NOMO-1 treated with DMSO at 0.1 percent for 48 hours (cell line): Measurements from ENCODE around the gene ZACN.
A peak's percentile ranks its signal among the peaks of the same experiment; 100 is the strongest.
"Not testable (repeated sequence)": the region's sequence is repeated elsewhere in the genome, so short reads cannot be mapped to it uniquely, and the experiment has no call there.

ENCODE experiments used
- DNase-seq: peaks from one replicate; lab custom pipeline; 2025; ENCODE audit not compliant: unreplicated experiment; lab: John Stamatoyannopoulos, UW

The ZACN gene

DNA sequence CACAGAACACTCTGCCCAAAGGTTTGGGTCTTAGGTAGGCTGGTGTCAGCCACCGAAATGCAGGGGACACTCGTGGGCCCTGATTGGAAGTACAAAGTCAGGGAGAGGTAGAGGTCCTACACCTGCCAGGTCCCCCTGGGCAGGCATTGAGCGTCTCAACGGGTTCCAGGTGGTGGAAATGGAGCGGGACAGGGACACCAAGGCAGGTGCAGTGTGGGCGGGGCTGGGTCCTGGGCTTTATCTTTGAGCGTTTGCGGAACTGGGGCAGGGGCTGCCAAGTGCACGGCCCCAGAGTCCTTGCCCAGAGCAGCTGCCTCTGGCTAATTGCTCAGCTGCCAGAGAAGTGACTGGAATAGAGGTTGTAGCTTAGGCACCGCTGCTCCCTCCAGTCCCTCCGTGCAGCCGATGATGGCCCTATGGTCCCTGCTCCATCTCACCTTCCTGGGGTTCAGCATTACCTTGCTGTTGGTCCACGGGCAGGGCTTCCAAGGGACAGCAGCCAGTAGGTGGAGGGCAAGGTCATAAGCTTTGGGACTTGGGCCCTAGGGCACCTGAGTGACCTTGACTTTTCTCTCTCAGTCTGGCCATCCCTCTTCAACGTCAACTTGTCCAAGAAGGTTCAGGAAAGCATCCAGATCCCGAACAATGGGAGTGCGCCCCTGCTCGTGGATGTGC is at the start of gene ZACN:
TSS of gene ZACN (plus strand) at position 323 of the 675 bp plus-strand sequence. CDS start at position 406, 83 bp downstream.
- no peak for DNase-seq

DNA sequence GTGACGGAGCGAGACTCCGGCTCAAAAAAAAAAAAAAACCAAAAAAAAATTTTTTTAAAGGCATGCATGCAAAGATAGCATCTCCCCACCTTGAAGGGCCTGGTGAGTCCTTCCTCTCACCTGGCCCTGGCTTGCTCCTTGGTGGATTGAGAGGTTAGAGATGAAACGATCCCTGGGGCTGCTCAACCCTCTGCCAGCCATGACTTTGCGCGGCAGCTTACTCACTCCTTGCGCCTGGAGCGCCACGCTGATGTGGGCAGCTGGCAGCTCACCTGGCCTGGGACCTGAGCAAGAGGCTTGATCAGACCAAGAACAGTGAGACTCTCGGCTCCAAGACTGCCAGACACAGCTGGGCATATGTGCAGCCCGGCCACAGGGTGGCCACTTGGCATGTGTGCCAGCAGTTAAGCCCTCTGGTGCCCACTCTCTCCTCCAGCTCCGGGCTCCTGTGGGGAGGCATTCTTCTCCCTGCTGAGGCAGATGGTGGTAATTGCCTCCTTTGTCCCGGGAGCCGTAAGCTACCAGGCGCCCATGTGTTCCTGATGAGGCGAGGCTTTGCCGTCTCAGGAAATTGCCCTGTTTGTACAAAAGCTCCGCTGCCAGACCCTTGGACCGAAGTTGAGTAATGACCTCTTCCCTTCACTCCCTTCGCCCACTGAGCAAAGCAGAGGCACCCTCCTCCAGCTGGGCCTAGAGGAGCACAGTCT is 46.8 kb upstream of the ZACN start:
- DNase-seq: no peak

DNA sequence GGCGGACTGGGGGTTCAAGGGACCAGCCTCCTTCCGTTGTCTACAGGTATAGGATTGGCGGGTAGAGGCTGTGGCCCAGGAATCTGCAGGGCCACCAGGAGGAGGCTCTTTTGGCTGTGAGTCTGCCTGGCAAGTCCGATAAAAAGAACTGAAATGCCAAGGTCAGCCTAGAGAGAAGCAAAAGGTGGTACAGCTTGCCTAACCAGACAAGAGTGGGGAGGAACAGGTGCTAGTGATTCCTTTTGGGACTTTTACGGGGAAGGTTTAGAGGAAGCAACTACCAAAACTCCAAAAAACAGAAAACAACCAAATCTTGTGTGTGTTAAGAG is 46.2 kb upstream of the ZACN start:
- DNase-seq: no peak

DNA sequence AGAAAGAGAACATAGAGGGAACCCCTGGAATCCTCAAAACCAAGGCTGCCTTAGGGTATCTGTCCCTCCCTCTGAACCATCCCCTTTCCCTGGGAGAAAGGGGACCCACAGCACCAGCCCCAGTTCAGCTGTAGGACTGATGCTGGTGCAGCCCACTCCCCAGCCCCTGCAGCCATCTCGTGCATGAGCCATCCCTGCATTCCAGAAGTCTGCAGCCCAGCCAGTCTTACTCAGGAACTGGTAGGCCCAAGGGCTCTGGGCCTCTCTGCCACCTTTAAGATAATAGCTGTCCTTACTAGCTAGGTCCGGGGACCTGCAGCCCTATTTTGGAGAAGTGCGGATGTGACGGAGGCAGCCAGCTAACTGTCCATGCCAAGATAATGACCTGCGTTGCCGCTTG is 45.8 kb upstream of the ZACN start:
- DNase-seq: no peak

DNA sequence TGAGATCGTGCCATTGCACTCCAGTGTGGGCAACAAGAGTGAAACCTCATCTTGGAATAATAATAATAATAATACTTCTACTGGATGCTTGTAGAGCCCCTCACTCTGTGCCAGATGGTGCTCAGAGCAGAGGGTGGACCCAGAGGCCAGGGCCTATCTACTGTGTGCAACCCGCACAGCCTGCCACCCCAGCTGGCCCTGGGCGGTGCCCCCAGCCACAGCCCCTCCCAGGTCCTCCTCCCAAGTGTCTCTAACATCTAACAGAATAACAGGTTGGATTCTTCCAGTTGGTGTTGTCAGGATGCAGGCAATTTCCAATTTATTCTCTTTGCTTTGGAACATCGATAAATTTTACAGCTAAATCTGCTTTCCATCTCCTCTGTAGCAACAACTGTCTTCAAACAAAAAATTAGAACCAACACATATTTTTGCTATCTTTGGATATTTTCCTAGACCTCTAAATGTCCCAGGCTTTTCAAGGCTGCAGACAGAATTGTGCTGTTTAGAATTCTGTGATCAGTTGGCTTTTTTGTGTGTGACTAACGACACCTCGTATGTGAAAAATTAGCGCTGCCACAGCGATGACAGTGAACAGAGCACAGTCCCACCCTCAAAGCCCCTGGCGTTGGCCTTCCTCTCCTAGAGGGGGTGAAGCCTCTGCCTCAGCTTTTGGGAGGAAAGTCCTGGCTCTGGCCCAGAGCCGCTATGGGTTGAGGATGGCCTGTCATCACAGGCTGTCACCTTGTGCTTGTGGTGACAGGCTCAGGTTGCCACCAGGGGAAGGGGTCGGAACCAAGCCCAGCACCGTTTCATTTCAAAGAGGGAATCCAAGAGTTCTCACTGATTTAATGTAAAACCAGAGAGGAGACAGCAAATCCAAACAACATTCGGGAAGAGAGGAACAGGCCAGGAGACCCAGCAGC is 44.3 kb upstream of the ZACN start:
- DNase-seq: no peak

DNA sequence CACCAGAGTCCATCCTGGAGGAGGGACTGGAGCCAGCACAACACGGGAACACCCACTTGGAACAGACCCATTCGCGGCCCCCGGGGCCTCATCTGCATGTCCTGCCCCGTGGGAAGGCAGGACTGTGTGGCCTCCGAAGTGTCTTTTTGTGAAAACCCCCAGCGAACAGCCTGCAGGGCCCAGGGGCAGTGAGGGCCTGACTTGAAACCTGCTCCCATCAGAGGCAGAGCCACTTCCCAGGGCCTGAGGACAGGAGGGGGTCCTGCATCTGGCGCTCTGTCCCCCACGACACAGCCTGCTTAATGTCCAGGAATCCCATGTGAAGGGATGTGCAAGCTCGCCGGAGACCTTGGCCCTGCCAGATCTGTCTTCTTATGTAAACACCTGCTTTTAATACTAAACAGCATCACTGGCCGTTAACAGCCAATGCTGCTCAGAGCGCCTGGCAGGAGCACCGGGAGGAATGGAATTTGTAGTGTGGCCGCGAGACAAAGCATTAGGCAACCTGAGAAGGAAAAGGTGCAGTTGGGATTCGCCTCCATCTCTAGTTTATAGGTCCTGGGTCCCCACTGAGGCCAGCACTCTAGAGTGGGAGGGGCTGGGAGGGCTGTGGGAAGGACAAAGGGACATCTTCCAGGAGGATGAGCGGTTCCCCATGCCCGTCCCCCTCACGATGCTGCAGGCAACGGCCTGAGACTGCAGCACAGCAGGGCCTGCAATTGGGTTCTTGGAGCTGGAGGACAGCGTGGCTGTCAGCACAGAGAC is 42.3 kb upstream of the ZACN start:
- no peak for DNase-seq

DNA sequence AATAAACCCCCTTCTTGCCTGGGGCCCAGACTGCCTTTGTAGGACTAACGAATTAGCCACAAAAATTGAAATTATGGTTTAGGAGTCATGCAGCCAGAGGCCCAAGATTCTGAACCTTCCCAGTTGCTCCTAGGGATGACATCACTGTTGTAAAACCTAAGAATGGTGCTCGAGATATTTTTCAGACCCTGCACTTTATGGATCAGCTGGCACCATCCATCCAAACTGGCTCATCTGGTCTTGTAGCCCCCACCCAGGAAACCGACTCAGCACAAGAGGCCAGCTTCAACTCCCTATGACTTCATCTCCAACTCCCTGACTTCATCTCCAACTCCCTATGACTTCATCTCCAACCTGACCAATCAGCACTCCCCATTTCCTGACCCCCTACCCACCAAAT is 40.9 kb upstream of the ZACN start:
- no peak for DNase-seq

DNA sequence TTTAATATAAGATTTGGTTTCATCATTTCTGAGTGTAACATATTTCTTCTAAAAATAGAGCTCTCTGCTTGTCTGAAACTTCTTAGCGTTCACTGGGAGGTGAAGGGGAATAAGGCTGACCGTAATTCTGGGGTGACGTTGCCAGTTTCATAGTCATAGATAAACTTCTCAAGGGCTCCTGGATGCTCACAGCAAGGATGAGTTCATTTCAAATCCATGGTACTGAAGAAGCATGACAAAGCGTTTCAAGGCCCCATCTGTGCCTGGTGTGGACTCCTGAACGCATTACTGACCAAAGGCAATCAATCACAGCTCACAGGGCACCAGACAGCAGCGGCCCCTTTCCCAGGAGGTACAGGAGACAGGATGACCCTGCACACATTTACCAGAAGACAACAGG is 39.9 kb upstream of the ZACN start:
- DNase-seq: no peak

- DNase-seq: no peak
These were observed 38.6 kb upstream of the ZACN start for GRCh38 chr17:76040376-76040775.

DNA sequence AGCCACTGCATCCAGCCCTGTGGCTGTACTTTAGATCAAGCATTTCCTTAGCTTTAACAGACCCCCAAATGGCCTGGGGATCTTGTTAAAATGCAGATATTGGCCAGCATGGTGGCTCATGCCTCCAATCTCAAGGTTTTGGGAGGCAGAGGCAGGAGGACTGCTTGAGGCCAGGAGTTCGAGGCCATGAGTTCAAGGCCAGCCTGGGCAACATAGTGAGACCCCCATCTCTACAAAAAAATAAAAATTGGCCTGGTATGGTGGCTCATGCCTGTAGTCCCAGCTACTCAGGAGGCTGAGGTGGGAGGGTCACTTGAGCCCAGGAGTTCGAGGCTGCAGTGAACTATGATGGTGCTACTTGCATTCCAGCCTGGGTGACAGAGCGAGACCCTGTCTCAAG is 36.1 kb upstream of the ZACN start:
- DNase-seq: not testable (repeated sequence)

DNA sequence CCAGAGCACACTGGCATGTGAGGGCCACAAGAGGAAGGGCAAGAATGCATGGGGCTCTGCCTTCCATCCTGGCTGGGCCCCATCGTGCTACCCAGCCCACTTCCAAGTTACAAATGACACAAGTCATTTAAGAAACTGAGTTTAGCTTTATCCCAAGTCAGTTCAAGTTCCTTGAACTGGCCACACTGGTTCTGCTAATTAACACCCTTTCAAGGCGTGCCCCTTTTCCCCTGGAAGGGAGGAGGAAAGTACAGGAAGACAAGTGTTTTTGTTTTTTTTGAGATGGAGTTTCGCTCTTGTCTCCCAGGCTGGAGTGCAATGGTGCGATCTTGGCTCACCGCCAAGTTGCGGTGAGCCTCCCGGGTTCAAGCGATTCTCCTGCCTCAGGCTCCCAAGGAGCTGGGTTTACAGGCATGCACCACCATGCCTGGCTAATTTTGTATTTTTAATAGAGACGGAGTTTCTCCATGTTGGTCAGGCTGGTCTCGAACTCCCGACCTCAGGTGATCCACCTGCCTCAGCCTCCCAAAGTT is 34.4 kb upstream of the ZACN start:
- not testable (repeated sequence) for DNase-seq

- DNase-seq: no peak
These were observed 32.9 kb upstream of the ZACN start for GRCh38 chr17:76046064-76046463.

DNA sequence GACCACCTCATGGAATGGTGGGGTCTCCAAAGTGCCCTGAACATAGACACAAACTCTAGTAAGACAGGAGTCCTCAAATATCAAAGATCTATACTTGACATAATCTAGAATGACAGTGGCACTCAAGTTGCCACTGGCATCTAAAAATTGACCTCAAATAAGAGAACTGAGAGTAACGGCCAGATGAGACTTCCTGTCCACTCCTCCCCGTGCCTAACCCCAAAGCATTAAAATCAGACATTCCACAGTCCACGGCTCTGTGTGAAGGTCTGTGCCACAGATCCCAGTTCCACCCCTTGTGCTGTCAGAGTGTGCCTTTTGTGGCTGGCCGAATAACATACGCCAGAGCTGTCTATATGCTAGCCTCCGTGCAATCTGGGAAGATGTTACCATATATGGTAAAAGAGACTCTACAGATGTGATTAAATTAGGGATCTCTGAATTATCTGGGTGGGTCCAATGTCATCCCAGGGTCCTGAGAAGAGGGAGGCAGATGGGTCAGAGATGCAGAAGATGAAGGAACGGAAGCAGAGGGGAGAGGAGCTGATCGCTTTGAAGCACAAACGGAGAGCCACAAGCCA is 30.9 kb upstream of the ZACN start:
- peak; percentile 52 for DNase-seq

GRCh38 chr17:76048711-76049110 is 30.3 kb upstream of the ZACN start:
- peak; percentile 5 for DNase-seq

DNA sequence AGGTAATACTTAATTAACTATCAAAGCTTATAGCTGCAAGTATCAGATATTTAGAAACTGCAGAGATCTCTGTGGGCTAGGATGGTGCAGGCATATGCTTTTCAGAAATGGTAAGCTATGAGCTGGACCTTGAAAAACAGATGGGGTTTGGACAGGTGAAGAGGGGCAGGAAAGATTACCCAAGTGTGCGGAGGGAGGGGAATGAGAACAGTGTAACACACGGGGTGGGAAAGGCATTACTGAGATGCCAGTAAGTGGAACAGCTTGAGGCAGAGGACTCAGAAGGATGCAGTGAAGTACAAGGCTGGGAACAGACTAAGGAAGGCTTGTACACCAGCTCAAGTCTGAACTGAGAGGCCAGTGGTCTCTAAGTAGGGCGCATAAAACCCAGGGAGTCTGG is 29.7 kb upstream of the ZACN start:
- DNase-seq: no peak

DNA sequence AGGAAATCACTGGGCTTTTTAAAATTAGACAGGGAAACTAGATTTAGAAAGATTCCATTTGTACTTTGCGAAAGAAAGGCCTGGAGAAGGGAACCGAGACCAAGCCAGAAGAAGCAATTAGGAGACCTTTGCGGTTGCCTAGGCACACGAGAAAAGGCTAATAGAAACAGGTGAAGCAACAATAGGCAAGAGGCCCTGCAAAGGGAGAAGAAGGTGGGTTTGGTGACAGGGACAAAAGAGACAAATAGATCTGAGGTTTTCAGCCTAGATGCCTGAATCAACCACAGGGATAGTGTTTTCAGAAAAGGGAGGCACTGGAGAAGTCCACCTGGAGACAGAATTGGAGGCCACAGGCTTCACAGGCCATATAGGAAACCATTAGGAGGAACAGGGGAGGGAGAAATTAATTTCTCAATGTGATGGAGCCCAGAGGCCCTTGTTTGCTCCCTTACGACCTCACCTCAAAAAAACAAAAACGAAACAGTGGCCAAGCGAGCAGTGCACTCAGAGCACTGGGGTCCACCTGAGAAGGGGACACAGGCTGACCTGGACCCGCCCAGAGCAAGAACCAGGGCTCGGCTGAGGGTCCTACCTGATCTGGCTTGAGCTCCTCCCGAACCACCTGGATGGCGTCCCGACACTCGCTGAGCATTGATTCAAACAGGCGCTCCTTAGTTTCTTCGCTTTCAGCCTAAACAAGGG is 29.0 kb upstream of the ZACN start:
- DNase-seq: peak; percentile 40

GRCh38 chr17:76050538-76051467 is 28.2 kb upstream of the ZACN start:
- DNase-seq: no peak

DNA sequence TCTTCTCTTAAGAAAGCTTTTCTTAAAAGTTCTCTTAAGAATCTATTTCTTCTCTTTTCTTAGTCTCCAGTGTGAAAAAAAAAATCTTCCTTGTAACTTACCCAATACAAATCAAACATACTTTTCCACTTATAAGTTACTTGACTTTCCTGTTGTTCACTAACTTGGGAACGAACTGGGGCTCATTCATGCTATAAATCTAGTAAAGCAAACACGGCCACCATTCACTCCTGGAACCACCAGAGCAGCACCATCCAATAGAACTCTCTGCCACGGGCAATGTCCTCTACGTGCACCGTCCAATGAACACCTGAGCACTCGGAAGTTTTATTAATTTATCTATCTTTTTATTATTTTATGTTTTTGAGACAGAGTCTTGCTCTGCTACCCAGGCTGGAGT is 27.4 kb upstream of the ZACN start:
- no peak for DNase-seq
